Measurements from ENCODE around the gene AFF3.

AFF3 gene

DNA sequence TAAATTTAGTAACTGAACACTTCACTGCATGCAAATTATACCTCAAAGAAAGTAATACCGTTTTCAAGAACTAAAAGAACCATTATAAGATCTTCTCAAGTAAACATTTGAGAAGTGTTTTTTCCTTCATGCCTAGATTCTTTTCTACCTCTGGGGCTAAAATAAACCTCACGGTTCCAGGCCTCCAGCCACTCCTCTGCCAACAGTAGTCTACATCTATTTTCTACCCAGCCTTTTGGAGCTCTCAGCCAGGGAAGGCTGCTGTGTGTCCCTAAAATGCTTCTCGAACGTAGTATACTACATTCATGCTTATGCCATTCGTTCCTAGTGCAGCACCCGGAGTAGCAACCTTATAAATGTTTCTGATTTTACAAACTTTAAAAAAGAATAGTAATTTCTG is 219.7 kb downstream of the AFF3 start:
- DNase-seq = no peak

DNA sequence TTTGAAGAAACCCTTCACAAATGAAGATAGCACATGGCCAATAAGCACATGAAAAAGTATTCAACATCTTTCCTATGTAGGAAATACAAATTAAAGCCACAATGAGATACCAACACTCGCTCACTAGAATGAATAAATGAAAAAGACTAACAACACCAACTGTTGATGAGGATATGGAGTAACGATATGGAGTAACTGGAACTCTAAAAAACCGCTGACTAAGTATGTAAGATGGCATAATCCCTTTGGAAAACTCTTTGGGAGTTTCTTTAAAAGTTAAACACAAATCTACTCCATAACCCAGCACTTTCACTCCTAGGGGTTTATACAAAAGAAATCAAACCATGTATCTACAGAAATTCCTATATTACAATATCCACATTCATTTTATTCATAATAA is 220.5 kb downstream of the AFF3 start:
- no peak for DNase-seq

DNA sequence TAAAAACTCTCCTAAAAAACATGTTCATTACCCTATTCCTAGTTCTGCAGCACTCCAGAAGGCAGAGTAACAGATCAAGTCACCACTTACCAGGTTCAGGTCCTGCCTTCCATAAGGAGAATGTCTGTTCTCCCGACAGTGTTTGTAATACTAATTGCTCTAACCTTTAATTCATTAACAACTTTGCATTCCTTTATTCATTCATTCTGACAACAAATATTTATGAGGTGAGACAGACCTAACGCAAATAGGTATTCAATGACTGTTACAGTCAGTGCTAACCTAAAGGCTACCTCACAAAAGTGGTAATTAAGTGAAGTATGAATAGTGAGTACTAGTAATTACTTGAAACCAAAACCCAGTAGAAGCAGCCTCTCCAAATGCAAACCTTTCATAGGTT is 224.0 kb downstream of the AFF3 start:
- no peak for DNase-seq

DNA sequence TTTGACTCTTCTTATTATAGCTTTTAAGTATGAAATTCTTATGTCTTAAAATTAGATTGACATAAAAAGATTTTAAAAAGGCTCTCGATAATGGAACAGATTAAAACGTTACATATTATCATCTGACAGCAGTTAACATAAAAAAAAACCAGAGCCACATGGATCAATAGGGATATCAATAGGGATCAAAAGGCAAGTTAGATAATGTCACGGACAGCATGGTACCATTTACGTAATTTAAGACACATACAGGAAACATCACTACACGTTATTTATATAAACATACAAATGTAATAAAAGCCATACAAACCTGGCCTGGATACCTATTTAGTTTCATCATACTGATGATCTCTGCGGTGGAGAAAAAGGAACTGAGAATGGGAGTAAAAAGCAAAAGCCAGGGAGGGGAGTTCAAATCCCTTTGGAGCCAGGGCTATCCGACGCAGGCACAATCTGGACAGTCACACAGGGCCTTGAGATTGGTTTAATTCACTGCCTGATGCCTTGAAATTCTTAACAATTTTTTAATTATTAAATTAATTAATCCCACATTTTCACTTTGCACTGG is 227.2 kb downstream of the AFF3 start:
- no peak for DNase-seq

GRCh38 chr2:99911736-99912135 is 230.7 kb downstream of the AFF3 start:
- no peak for DNase-seq

- DNase-seq = no peak
Observed at GRCh38 chr2:99910902-99911301, 231.5 kb downstream of the AFF3 start.

GRCh38 chr2:99905636-99906035 is 236.8 kb downstream of the AFF3 start:
- DNase-seq = no peak

- DNase-seq = no peak
Observed at GRCh38 chr2:99905025-99905424, 237.4 kb downstream of the AFF3 start.

- DNase-seq = no peak
Observed at GRCh38 chr2:99903981-99904380, 238.4 kb downstream of the AFF3 start.

- no peak for DNase-seq
Observed at GRCh38 chr2:99900556-99900955, 241.8 kb downstream of the AFF3 start.

DNA sequence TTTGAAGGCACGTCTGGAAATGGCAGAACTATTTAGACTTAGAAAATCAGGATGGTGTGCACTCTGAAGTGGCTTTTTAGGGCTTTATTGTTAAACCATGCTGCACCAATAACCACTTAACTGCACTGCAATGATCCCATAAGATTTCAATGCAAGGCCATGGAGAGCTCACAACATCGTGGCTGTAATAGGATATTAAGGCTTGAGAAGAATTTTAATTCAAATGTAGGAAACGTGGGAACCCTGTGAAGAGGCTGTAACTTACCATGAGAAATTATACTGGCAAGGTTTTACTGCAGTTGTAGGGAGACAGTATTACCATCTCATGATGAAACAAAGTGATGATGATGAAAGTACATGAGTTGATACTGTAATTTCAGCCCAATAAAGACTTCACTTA is 242.5 kb downstream of the AFF3 start:
- no peak for DNase-seq

GRCh38 chr2:99899058-99899855 is 243.1 kb downstream of the AFF3 start:
- no peak for DNase-seq

GRCh38 chr2:99898336-99899048 is 243.9 kb downstream of the AFF3 start:
- peak; percentile 26 to 63 for DNase-seq

DNA sequence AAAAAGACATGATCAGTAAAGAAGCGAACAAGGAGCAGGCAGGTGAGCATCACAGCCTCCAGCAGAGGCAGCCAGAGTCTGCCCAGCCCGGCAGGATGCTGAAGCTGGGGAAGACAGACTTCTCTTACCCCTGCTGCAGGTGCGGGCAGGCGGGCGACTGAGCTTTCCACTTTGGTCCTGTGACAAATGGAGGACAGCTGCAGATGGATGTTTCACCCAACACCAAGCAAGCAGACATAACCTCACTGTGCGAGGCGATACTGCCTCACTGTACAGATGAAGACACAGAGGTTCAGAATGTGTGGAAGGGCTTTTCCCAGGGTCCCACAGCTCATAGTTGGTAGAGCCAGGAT is 251.0 kb downstream of the AFF3 start:
- DNase-seq = no peak

- no peak for DNase-seq
Observed at GRCh38 chr2:99890568-99891427, 251.6 kb downstream of the AFF3 start.

- DNase-seq = no peak
Observed at GRCh38 chr2:99888617-99889016, 253.8 kb downstream of the AFF3 start.

GRCh38 chr2:99886418-99886817 is 256.0 kb downstream of the AFF3 start:
- DNase-seq = no peak

- DNase-seq = no peak
Observed at GRCh38 chr2:99883358-99883757, 259.0 kb downstream of the AFF3 start.

DNA sequence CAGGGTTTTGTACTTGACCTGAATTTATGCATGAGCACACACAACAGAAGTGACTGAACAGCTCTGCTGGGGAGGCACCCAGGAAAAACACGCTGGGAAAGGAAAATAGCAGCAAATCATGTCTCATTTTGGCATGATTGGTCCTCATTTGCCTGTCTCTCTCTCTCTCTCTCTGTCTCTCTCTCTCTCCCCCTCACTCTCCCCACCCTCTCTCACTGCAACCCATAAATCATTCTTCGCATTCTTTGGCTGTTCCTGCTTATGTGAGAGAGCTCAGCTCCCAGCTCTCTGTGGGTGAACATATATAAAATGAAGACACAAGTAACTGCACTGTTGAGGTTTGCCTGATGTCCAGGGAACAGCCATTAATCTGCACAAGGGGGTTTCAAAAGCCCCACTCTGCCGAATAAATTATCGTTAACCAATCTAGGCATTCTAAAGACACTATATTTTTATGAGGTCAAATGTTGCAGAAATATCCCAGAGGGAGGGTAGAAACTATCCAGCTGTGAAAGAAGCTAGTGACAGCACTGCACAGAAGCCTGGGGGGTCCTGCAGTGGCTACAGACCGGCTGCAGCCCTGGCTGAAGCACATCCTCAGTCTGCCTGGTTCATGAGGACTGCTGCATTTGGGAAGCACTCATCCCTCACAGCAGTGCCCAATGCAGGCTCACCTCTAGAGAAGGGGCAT is 260.3 kb downstream of the AFF3 start:
- no peak for DNase-seq

- DNase-seq = no peak
Observed at GRCh38 chr2:99880964-99881294, 261.5 kb downstream of the AFF3 start.

DNA sequence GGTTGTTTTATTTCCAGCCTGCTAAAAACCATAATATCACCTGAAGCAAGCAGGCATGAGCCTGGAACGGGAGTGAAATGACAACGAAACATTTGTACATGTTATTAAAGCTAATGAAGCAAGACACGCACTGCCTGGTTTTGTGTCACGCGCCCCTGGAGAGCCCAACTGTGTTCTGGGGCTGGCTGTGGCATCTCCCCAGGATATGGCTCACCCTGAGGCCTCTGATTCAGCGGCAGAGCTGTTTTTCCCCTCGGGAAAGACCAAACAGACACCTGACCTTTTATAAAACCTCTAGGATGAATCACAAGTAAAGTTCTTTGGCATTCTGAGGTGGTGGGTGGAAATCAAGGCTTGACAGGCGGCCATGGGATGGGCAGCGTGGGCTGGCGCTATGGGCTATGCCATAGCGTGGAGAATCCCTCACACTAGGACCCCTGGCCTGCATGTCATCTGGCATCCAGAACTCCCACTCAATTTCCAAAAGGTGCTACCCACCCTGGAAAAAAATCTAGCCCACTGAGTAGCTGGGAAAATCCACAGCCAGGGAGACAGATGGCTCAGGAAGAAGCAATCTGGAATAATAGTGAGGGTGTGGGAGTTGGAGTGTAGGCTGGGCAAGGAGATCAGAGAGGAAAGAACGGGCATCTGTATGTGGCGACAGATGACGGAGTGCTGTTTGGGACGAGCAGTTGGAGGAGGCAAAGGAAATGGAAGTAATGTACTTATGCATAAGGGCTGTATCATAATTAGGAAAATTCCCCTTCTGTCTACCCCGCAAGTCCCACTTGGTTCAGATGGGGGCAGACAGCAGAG is 262.0 kb downstream of the AFF3 start:
- DNase-seq = no peak

GRCh38 chr2:99879481-99879880 is 262.9 kb downstream of the AFF3 start:
- DNase-seq = no peak

Data from Kasumi-1 (cell line).